Measurements from ENCODE around the gene IGSF11.

The IGSF11 gene

GRCh38 chr3:118909763-118910162, 124.9 kb downstream of the IGSF11 start:
- Histone ChIP-seq H3K27ac (replicated peaks) (no peak overlapping the region), H3K4me3 (replicated peaks; ENCODE audit: insufficient read depth, low read length) (no peak overlapping the region), H3K27me3 (ENCODE audit: insufficient read depth, poor library complexity, severe bottlenecking) (peaks cover 2% of the 10 kb centered on the region)
- TF ChIP-seq POLR2AphosphoS5 (IDR thresholded peaks at IDR 0.05; ENCODE audit: low read depth): no peak
- no peak for TF ChIP-seq GABPA (IDR thresholded peaks at IDR 0.05; ENCODE audit: low read depth)
- TF ChIP-seq REST (IDR thresholded peaks at IDR 0.05; ENCODE audit: insufficient replicate concordance, low read depth): no peak
- TF ChIP-seq CTCF (IDR thresholded peaks at IDR 0.05; ENCODE audit: insufficient read depth, low read length): no peak
- TF ChIP-seq SPI1 (IDR thresholded peaks at IDR 0.05; ENCODE audit: borderline replicate concordance, low read depth): no peak
- DNase-seq (ENCODE audit: low read depth in 1 of 2, low spot score in 1 of 2): no peak

- TF ChIP-seq POLR2AphosphoS5 (IDR thresholded peaks at IDR 0.05; ENCODE audit: low read depth) (no peak), GABPA (IDR thresholded peaks at IDR 0.05; ENCODE audit: low read depth) (no peak), REST (IDR thresholded peaks at IDR 0.05; ENCODE audit: insufficient replicate concordance, low read depth) (no peak), CTCF (IDR thresholded peaks at IDR 0.05; ENCODE audit: insufficient read depth, low read length) (no peak), SPI1 (IDR thresholded peaks at IDR 0.05; ENCODE audit: borderline replicate concordance, low read depth) (no peak)
- no peak overlapping the region for H3K4me3 ChIP-seq (replicated peaks; ENCODE audit: insufficient read depth, low read length)
- H3K27me3 ChIP-seq (ENCODE audit: insufficient read depth, poor library complexity, severe bottlenecking): peaks cover 4% of the 10 kb centered on the region
- no peak overlapping the region for H3K27ac ChIP-seq (replicated peaks)
- no peak for DNase-seq (ENCODE audit: low read depth in 1 of 2, low spot score in 1 of 2)
These were observed 126.7 kb downstream of the IGSF11 start for GRCh38 chr3:118907909-118908308.

- H3K27ac ChIP-seq (replicated peaks): no peak overlapping the region
- no peak overlapping the region for H3K4me3 ChIP-seq (replicated peaks; ENCODE audit: insufficient read depth, low read length)
- DNase-seq (ENCODE audit: low read depth in 1 of 2, low spot score in 1 of 2): no peak
- no peak for TF ChIP-seq CTCF (IDR thresholded peaks at IDR 0.05; ENCODE audit: insufficient read depth, low read length)
- H3K27me3 ChIP-seq (ENCODE audit: insufficient read depth, poor library complexity, severe bottlenecking): peaks cover 4% of the 10 kb centered on the region
These were observed 133.7 kb downstream of the IGSF11 start for GRCh38 chr3:118900737-118901525.

GRCh38 chr3:118890206-118890605, 144.4 kb downstream of the IGSF11 start:
- TF ChIP-seq POLR2AphosphoS5 (IDR thresholded peaks at IDR 0.05; ENCODE audit: low read depth): no peak
- no peak for DNase-seq (ENCODE audit: low read depth in 1 of 2, low spot score in 1 of 2)
- H3K27ac ChIP-seq (replicated peaks): no peak overlapping the region
- H3K27me3 ChIP-seq (ENCODE audit: insufficient read depth, poor library complexity, severe bottlenecking): no peaks in the 10 kb centered on the region
- no peak overlapping the region for H3K4me3 ChIP-seq (replicated peaks; ENCODE audit: insufficient read depth, low read length)
